ENCODE results near the gene SLC47A2.

SLC47A2 gene

DNA sequence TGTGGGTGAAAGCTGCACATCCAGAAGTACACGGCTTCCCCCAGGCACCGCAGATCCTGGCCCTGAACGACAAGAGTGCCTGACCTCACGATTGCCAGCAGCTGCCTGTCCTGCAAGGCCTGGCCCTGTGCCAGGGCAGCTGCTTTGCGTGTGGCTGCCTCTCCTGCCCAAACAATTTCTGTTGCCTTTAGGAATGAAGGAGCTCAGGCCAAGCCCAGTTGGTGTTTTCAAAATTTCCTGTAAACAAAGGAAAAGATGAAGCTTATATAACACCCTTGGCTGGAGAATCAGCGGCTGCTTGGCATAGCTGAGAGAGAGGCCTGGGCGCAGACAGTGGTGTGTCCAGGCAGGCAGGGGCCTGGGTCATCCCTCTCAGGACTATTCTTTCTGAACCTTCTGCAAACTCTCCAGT is 11.7 kb upstream of the SLC47A2 start:
- DNase-seq (ENCODE audit: low read depth), result peak; percentile 50

DNA sequence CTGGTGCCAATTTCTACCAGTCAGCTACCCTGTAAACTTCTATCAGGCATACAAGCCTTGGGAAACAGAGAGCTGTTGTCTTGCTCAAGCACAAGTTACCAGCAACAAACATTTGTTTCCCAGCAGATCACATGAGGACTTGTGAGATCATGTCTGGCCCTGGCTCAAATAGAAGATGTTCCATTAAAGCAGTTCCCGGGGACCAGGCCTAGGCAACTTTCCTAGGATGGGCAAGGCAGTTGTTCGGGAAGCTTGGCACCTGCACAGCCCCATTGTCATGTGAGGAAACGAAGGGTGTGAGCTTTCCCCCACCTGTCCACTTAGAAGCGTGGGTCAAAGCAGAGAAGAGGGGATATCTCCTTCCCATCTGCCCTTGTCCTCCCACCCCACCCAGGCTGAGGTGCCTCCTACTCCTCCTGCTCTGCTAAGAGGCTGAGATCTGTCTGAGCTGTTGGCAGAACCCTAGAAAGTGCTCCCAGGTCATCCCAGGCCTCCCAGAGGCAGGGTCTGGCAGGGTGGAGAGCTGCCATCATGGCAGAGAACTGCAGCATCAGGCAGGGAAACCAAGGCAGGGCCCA is 11.2 kb upstream of the SLC47A2 start:
- DNase-seq (ENCODE audit: low read depth), result peak; percentile 80

DNA sequence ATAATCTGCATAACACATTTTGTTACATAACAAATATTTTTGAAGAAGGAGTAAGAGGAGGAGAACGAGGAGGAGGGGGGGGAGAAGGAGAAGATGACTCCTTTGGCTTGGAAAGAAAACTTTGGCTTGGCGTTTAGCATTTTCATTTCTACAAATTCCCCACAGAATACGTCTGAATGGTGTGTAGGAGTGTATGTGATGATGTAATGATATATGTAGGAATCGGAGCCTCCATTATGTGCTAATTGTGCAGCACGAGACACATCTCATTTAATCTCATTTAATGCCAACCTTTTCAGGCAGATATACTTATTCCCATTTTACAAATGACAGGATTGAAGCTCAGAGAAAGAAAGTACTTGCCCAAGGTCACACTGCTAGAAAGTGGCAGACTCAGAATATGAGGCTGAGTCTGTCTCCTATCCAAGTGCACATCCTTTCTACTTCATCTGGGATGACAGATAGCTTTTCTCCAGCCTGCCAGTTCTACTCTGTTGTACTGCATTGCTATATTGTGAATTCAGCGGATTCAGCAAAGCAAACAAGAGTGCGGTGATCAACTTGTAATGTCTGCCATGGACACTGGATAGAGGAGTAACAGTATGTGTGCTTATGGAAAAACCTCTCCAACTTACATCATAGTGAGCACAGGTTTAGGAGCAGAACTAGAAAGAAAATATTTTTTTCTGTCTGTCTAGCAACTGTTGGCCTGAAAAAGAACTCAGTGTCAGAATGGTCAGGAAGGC is 10.4 kb upstream of the SLC47A2 start:
- peak; percentile 33 for DNase-seq (ENCODE audit: low read depth)

DNA sequence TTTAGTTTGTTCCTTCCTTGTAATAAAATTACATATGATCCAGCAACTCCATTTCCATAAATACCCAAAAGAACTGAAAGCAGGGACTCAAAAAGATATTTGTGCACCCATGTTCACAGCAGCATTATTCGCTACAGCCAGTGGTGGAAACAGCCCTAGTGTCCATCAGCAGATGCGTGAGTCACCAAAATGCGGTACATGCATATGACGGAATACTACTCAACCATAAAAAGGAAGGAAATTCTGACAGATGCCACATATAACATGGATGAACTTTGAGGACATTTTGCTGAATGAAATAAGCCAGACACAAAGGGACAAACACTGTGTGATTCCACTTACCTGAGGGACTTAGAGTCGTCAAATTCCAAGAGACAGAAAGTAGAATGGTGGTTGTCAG is 9.1 kb upstream of the SLC47A2 start:
- DNase-seq (ENCODE audit: low read depth), result no peak

DNA sequence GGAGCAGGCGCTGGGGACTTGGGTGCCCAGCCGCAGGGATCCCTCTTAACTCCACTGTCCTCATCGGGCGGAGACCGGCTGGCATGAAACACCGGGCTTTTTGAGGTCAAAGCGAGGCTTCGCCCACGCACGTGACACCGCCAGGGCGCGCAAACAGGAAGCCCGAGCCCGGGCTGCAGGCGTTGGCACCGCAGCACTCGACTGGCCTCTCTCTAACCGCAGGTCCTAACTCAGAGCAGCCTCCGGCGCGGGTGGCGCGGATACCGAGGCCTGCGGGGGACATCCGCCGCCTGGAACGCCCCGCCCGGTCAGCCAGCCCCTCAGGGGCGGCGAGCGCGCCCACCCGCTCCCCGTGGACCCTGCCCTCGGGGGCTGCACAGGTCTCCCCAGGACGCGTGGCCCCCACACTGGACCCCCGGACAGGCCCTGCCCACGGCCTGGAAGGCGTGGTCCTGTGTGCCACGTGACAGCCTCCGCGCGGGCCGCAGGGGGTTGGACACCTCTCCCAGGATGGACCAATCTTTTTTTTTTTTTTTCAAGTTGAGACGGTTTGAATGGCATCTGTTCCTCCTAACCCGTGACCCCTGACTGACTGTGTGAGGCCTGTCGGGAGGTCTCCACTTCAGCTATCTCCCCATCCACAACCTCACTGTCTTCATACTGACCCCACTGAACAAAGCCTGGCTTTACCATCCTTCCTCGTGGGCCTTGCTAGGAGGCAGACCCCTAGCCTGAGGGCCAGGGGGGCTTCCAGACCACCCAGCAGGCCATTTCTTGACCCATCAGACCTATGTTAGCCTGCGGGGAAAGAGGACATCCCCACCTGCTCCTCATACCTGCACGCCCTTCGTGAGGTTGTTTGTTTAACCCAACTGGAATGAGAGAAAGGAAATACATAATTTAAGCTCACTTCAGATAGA is 8.4 kb upstream of the SLC47A2 start:
- no peak for DNase-seq (ENCODE audit: low read depth)

DNA sequence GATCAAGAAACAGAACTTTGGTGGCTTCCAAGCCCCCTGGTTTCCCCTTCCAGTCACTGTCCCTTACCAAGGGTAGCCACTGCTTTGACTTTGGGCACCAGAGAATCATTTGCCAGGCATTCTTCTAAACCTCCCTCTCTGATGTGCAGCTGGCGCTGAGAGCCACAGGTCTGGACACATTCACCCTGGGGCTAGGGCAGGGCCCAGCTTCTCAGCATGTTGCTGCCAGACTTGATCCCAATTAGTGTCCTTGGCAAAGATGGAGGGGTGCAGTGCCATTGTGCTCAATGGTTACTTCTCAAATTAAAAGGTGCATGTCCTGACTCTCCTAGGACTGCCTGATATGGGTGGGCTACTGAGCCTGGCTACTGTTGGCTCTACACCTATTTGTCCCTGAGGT is 7.6 kb upstream of the SLC47A2 start:
- no peak for DNase-seq (ENCODE audit: low read depth)

DNA sequence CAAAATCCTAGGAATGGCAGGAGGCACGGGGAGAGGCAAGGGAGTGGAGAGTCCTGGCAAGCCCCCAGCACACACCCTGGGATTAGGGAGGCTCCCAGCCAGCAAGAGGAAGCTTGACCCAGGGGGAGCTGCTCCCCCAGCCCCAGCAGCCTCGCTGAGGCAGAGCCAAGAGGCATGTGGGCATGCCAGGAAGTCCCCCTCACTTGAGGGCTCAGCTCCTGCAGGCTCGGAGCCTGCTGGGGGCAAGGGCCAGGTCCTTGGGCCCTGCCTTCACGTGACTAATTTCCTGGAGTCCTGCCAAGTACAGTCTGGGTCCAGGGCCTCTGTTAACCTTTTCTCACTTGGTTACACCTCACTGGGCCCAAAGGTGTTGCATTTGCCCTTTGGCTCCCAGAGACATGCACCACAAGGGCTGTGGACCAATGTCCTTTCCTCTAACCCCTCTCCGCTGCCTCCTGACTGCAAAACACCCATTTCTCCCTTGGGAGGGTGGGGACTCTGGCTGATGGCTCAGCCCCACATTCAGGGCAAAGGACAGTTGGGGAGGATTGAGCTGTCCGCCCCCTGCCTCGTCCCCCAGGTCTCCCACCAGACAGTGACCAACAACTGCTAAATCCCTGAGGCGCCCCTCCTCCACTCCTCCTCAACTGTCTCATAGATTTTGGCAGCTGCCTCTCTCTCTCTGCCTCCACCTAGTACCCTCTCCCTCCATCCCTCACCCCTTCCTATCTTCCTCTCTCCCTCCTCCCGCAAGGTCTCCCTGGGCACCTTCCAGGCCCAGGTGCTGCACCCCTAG is 4.4 kb upstream of the SLC47A2 start:
- DNase-seq (ENCODE audit: low read depth), result no peak

DNA sequence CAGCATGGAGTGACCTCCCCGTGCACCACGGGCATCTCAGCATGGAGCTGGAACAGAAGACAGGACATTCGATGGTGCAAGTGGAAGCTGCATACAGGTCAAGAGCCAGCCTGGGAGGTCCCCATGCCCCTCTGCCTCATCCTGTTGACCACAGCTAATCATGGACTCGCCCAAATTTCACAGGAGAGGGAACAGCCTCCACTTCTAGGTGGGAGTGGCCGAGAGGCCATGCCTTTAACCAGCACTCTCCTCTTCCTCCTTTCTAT is 3.8 kb upstream of the SLC47A2 start:
- no peak for DNase-seq (ENCODE audit: low read depth)

DNA sequence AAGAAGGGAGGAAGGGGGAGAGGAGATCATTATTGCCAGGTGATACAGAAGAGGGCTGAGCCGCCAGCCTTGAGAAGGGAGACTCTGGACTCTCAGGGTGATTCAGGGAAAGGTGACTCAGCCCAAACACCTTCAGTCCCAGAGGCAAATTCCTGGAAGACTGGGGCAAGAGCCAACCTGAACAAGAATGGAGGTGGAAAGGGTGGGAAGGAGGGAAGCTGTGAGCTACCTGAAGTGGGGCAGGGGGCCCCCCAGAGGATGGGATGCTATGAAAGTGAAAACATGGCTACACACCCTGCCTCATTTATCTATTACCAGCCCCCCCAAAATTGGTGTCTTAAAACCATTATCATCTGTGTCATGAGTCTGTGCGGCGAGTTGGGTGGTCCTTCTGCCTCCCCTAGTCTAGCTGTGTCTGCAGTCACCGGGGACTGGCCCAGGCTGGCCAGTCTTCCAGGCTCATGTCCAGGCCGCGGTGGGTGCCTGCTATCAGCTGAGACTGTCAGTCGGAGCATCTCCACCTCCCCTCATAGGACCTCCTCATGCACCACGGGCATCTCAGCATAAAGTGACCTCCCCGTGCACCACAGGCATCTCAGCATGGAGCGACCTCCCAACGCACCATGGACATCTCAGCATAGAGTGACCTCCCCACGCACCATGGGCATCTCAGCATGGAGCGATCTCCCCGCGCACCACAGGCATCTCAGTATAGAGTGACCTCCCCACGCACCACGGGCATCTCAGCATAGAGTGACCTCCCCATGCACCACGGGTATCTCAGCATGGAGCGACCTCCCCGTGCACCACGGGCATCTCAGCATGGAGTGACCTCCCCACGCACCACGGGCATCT is 3.2 kb upstream of the SLC47A2 start:
- DNase-seq (ENCODE audit: low read depth), result no peak

DNA sequence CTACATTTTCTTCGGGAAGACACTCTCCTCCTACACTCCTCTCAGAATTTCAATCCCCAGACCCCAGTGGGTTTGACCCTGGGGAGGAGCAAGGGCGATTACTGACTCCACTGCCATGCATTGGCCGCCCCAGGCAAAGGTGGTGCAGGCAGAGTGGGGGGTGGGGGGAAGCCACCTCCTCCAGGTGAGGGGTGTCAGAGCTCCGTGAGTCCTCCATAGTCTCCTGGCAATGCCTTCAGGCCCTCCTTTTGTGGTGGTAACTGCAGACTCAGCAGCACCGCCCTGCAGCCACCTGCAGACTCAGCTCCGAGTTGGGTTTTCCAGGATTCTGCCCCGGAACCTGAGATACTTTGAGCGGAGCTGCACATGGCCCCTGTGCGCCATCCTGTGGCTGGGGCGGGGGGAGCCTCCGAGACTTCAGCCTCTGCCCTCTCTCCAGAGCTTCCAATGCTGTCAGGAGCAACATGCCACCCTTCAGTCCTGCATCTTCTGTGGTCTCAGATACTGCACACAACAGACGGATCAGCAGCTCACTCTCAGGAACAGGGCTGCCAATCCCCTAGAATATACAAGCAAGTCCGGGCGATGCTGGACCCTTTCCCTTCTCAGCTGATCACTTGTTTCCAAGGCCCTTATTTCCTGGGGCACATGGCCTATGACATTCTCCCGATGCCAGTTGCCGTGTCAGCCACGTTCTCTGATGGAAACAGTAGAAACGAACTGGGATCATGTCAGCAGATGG is 2.4 kb upstream of the SLC47A2 start:
- DNase-seq (ENCODE audit: low read depth), result no peak

DNA sequence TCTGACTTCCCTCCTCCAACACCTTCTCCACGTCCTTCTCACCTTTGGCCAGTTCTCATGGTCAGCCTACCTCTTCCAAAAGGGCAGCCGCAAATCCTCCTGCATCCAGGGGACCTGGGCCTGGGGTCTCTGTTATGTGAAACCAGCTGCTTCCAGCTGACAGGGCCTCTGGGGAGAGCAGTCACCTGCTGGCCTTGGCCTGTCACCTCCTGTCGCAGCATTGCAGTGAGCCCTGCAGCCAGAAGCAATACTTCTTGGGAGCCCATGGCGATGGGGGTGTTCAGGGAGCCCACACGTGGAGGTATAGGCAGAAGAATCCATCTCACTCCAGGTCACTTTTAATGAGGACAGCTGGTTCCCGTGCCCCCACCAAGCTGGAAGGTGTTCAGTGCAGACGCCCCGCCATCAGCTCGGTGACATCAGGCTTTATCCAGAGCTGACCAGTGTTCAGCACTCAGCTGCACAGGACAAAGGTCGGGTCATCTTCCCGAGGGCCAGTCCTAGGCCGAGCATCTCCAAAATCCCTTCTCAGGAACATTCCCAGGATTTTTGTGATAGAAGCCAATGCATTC is 1.7 kb upstream of the SLC47A2 start:
- no peak for DNase-seq (ENCODE audit: low read depth)

DNA sequence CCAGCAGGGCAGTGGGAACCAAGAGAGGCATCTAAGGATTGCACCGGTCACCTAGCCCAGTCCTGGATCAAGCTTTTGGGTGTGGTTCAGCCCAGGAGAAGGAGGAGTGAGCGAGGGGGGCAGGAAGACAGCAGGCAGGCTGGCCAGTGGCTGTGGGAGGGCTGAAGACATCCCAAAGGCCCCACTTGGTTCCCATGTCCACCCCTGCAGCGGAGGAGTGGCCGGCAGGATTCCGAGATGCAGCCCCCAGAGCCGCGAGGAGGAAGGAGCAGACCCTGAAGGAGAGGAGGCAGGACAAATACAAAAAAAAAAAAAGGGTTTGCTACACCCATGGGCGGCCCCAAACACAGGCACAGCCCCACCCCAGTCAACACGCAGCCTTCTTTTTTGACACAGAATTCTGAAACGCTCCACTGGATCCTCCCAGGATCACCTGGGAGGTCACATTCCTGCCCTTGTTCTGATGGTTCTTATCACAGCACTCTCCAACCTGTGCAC is 1.1 kb upstream of the SLC47A2 start:
- no peak for DNase-seq (ENCODE audit: low read depth)

DNA sequence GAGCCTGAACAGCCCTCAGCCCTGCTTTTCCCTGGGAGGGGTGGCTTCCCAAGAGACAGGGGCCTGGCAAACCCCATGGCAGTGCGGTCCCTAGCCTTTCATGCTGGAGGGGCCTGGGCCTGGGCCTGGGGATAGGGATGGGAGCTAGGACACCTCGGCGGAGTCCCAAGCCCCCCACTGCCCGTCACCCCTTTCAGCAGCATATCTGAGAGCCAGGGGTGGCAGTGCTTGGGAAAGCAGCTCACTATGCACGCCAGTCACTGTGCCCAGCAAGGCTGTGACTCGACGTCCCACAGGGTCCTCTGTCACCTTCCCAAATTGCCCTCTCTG is 612 bp upstream of the SLC47A2 start:
- DNase-seq (ENCODE audit: low read depth), result no peak

DNA sequence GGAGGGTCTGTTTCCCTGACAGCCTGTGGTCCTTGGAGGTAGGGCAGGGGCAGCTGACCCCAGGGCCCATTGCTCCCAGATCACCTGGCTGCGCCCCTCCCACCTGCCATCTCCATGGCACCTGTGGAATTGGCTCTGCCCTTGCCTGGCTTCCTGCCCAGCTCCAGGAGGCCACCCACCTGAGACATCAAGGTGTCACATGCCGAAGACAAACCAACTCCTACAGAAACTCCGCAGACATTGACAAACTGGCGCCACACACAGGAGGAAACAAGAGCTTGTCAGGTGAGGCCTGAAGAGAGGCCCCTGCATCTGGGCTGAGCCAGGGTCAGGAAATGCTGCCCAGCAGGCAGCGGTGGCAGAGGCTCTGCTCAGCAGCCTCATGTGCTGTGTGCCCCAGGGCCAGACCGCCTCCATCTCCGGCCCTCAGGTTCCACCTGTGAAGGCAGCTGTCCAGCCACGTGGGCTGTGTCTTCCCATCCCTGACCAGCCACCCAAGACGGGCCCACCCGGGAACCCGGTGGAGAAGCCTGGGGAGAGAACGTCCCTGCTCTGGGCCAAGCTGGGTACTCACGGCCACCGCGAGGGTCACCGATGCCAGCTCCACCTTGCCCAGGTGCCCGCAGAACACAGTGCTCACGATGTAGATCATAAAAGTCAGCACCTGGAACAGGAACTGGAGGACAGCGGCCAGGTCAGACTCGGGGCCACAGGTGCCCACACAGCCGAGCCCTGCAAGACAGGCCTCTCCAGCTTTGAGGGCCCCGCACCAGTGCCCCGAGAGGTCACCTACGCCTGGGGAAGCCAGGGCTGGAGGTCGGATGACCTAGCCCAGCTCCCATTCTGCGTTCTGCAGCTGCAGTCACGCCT is 1.6 kb downstream of the SLC47A2 start:
- no peak for DNase-seq (ENCODE audit: low read depth)

DNA sequence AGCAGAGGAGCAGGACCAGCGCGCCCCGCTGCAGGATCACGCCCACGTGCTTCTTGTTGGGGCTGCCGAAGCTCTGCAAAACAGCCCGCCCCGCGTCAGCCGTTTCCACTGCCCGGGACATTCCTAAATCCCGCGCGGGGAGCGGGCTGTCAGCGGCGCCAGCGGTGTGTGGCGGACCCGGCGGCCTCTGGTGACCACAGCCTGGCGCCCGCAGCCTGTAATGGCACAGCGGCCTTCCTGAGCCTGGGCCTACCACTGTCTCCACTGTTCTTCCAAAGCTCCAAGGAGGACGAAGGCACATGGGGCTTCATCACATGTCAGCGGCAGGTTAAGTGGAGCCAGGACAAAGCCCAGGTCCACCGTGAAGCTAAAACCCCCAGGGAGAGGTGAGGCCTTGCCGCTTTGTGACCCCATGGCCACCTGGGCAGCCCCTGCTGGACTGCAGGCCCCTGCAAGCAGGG is 2.5 kb downstream of the SLC47A2 start:
- no peak for DNase-seq (ENCODE audit: low read depth)

DNA sequence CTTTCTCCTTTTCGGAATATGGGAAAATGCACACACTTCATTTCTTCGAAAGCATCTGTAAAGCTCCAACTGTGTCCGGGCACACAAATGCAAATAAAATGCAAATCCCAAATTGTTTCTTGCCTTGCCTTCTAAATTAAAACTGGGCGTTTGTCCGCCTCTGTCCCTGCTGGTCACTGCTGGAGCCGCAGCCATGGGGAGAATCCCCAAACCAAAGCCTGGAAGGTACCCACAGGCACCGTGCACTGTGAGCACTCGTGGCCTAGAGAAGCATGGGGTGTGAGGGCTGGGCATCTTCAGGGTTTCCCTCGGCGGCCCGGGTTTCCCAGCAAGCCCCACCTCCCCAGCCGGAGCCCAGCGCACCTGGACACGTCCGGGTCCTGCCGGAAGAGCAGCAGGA is 2.9 kb downstream of the SLC47A2 start:
- DNase-seq (ENCODE audit: low read depth), result no peak

DNA sequence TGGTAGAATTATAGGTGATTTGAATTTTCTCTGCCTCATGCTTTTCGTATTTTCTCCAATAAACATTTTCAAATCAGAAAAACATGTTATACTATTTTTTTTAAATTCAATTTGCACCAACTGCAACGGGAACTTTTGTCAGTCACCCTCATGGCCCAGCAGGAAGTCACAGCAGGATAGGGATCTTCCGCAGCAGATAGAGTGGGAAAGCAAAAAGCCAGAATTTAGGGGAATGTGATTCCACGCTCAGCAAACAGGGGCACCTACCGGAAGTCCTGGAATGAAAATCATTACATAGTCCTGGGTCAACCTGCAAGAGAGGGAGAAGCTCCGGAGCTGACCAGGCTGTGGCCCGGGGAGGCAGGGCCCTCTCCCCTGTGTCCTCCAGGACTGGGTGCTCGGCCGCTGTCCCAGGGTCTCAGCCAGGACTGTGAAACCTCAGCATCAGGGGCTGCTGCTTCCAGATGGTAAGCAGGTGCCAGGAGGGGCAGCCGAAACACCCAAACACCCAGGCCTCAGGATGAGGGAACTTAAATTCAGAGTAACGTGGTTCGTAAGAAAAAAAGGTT is 3.9 kb downstream of the SLC47A2 start:
- DNase-seq (ENCODE audit: low read depth), result no peak

DNA sequence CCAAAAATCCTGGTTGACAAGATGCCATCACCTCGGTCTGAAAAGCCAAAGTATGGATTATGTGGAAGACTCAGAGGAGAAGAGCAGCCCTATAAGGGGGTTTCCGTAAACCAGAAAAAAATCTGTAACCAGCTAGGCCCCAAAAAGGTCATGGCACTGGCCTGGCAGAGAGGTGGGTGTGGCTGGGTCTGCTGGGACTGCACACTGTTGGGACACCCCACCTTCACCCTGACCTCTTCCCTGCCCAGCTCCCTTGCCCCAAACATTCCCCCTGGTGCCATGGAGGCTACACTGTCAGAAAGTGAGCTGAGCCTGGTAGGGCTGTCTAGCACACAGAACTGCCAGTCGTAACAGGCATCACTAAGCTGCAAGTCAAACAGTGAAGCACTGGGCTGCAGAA is 6.5 kb downstream of the SLC47A2 start:
- no peak for DNase-seq (ENCODE audit: low read depth)
